PC-3 (cell line): ENCODE results near the gene NINJ2.

Source experiments
- CTCF ChIP-seq: fragments of 300-600 bp; sonication (generic); conservative IDR thresholded peaks from 2 replicates; pipeline ENCODE4 v1.5.1; 2017; ENCODE audit warnings: antibody characterized with exemption, low read depth, mild to moderate bottlenecking, low read length
- EZH2 ChIP-seq: fragments of 300-600 bp; sonication (generic); IDR thresholded peaks from one replicate; pipeline ENCODE4 v1.6.1; 2017; ENCODE audit warnings: antibody characterized with exemption, mild to moderate bottlenecking, low read length; ENCODE audit not compliant: unreplicated experiment
- EZH2phosphoT487 ChIP-seq: fragments of 300-600 bp; sonication (generic); IDR thresholded peaks from 2 replicates; pipeline ENCODE4 v1.6.1; 2018; ENCODE audit warnings: mild to moderate bottlenecking, antibody characterized with exemption, low read length, borderline replicate concordance

- TF ChIP-seq CTCF (no peak), EZH2 (no peak), EZH2phosphoT487 (no peak)
Measured at GRCh38 chr12:675562-675961, 12.3 kb upstream of the NINJ2 start.
